Forelimb muscle (tissue), 1 donor: ENCODE results near the gene SYT4. TPM values are rescaled to one million over a fixed set of nuclear protein-coding genes. Genes with fewer than 3 reads are reported as not detected.
"Not testable (repeated sequence)": the region's sequence is repeated elsewhere in the genome, so short reads cannot be mapped to it uniquely, and the experiment has no call there.

ENCODE experiments used
- DNase-seq: peaks from one replicate; pipeline ENCODE4 v3.0.0-alpha.2; 2013; ENCODE audit warnings: low read depth
- polyA plus RNA-seq: library from polyadenylated mRNA; unstranded; fragments of 120-200 nt; gene quantifications from one replicate; pipeline ENCODE4 v1.2.1, GENCODE V29; 2013; ENCODE audit not compliant: insufficient read length

The SYT4 gene
- not detected for polyA plus RNA-seq

- no peak for DNase-seq
Observed at GRCh38 chr18:43277164-43277600, at the start of gene SYT4. TSS of gene SYT4 (minus strand) at chr18:43277490. CDS start at chr18:43277281, 209 bp downstream.

- no peak for DNase-seq
Observed at GRCh38 chr18:43322132-43322531, 44.8 kb upstream of the SYT4 start.

GRCh38 chr18:43314941-43315340 is 37.7 kb upstream of the SYT4 start:
- DNase-seq: no peak

GRCh38 chr18:43312891-43313290 is 35.6 kb upstream of the SYT4 start:
- DNase-seq: no peak

GRCh38 chr18:43310239-43310638 is 32.9 kb upstream of the SYT4 start:
- no peak for DNase-seq

GRCh38 chr18:43303376-43303775 is 26.1 kb upstream of the SYT4 start:
- no peak for DNase-seq

GRCh38 chr18:43286187-43286586 is 8.9 kb upstream of the SYT4 start:
- not testable (repeated sequence) for DNase-seq

GRCh38 chr18:43283299-43283698 is 6.0 kb upstream of the SYT4 start:
- DNase-seq: no peak

GRCh38 chr18:43279015-43279744 is 1.9 kb upstream of the SYT4 start:
- DNase-seq: no peak

GRCh38 chr18:43278355-43278754 is 1.1 kb upstream of the SYT4 start:
- no peak for DNase-seq

GRCh38 chr18:43276491-43276890 is 799 bp downstream of the SYT4 start:
- no peak for DNase-seq

- DNase-seq: no peak
Observed at GRCh38 chr18:43275546-43275945, 1.7 kb downstream of the SYT4 start.

GRCh38 chr18:43274526-43274925 is 2.8 kb downstream of the SYT4 start:
- DNase-seq: no peak

GRCh38 chr18:43271593-43272432 is 5.5 kb downstream of the SYT4 start:
- DNase-seq: peak; percentile 6

GRCh38 chr18:43267818-43268217 is 9.5 kb downstream of the SYT4 start:
- no peak for DNase-seq

- no peak for DNase-seq
Observed at GRCh38 chr18:43265465-43265864, 11.8 kb downstream of the SYT4 start.

GRCh38 chr18:43248610-43249249 is 28.6 kb downstream of the SYT4 start:
- no peak for DNase-seq

- no peak for DNase-seq
Observed at GRCh38 chr18:43247944-43248343, 29.3 kb downstream of the SYT4 start.

GRCh38 chr18:43238429-43238828 is 38.9 kb downstream of the SYT4 start:
- no peak for DNase-seq

- DNase-seq: no peak
Observed at GRCh38 chr18:43236921-43237320, 40.4 kb downstream of the SYT4 start.

- DNase-seq: no peak
Observed at GRCh38 chr18:43234889-43235288, 42.4 kb downstream of the SYT4 start.

- no peak for DNase-seq
Observed at GRCh38 chr18:43222501-43222900, 54.8 kb downstream of the SYT4 start.
